ENCODE measurements around the gene B3GNT2. TPM values are rescaled to one million over a fixed set of nuclear protein-coding genes. Genes with fewer than 3 reads are reported as not detected.

The B3GNT2 gene
- total RNA-seq, 3 donors from 2014 or later: 27.1 to 44.6 (median 30.0) TPM

GRCh38 chr2:62243983-62244382 is 48.1 kb downstream of the B3GNT2 start:
- ATAC-seq: no peak
- TF ChIP-seq CTCF (IDR thresholded peaks at IDR 0.05): no peak
- H3K9me3 ChIP-seq: no peaks in the 10 kb centered on the region

GRCh38 chr2:62248226-62248625 is 52.3 kb downstream of the B3GNT2 start:
- Histone ChIP-seq H3K4me3 (no peak overlapping the region), H3K4me1 (ENCODE audit: low read depth) (no peaks in the 10 kb centered on the region), H3K9me3 (no peaks in the 10 kb centered on the region), H3K36me3 (ENCODE audit: low read depth) (no peaks in the 10 kb centered on the region)
- no peak for ATAC-seq
- no peak for DNase-seq
- intact Hi-C loops (cut with DNase I, micrococcal nuclease): no loop called here
- no peak for TF ChIP-seq CTCF (IDR thresholded peaks at IDR 0.05)

More at GRCh38 chr2:62243983-62244382, 48.1 kb downstream of the B3GNT2 start:
- intact Hi-C loops (cut with DNase I, micrococcal nuclease): no loop called here
- H3K4me1 ChIP-seq (ENCODE audit: low read depth): no peaks in the 10 kb centered on the region
- no peak for DNase-seq
- H3K36me3 ChIP-seq (ENCODE audit: low read depth): no peaks in the 10 kb centered on the region
- H3K4me3 ChIP-seq: no peak overlapping the region

- H3K4me1 ChIP-seq (ENCODE audit: low read depth): no peaks in the 10 kb centered on the region
- intact Hi-C loops (cut with DNase I, micrococcal nuclease): no loop called here
- H3K9me3 ChIP-seq: no peaks in the 10 kb centered on the region
- no peak for TF ChIP-seq CTCF (IDR thresholded peaks at IDR 0.05)
- DNase-seq (no peak), ATAC-seq (no peak)
- no peak overlapping the region for H3K4me3 ChIP-seq
- no peaks in the 10 kb centered on the region for H3K36me3 ChIP-seq (ENCODE audit: low read depth)
Observed at GRCh38 chr2:62250239-62250638, 54.3 kb downstream of the B3GNT2 start.

- H3K4me3 ChIP-seq: no peak overlapping the region
- no peaks in the 10 kb centered on the region for H3K4me1 ChIP-seq (ENCODE audit: low read depth)
- no peak for TF ChIP-seq CTCF (IDR thresholded peaks at IDR 0.05)
- ATAC-seq (no peak), DNase-seq (no peak)
- H3K9me3 ChIP-seq: no peaks in the 10 kb centered on the region
- H3K36me3 ChIP-seq (ENCODE audit: low read depth): no peaks in the 10 kb centered on the region
- intact Hi-C loops (cut with DNase I, micrococcal nuclease): no loop called here
Observed at GRCh38 chr2:62254424-62255266, 58.7 kb downstream of the B3GNT2 start.

- Histone ChIP-seq H3K36me3 (ENCODE audit: low read depth) (no peaks in the 10 kb centered on the region), H3K9me3 (no peaks in the 10 kb centered on the region), H3K4me3 (no peak overlapping the region), H3K4me1 (ENCODE audit: low read depth) (no peaks in the 10 kb centered on the region)
- ATAC-seq (no peak), DNase-seq (no peak)
- TF ChIP-seq CTCF (IDR thresholded peaks at IDR 0.05): no peak
- intact Hi-C loops (cut with DNase I, micrococcal nuclease): no loop called here
Observed at GRCh38 chr2:62257466-62257865, 61.6 kb downstream of the B3GNT2 start.

Measured in mucosa of descending colon (tissue), 3 donors.